Liver (tissue), 9 donors: Measurements from ENCODE around the gene PCDHGB4. TPM values are rescaled to one million over a fixed set of nuclear protein-coding genes. Genes with fewer than 3 reads are reported as not detected.
A peak's percentile ranks its signal among the peaks of the same experiment; 100 is the strongest.
"Not testable (repeated sequence)": the region's sequence is repeated elsewhere in the genome, so short reads cannot be mapped to it uniquely, and the experiment has no call there.

Experiments
- DNase-seq: peaks from one replicate; pipeline ENCODE4 v3.0.0-alpha.2; 2017; ENCODE audit warnings: low spot score
- H3K27ac ChIP-seq, 2 donors: one replicate each; pipeline ENCODE4 v1.7.0; 2013; ENCODE audit warnings: inconsistent platforms in 2 of 2, low read length in 2 of 2, control low read depth in 1 of 2, low read depth in 1 of 2, mild to moderate bottlenecking in 1 of 2
- H3K27me3 ChIP-seq, 4 donors: one replicate each; pipeline versions ENCODE4 v1.6.1 to v1.7.0; 2013; ENCODE audit warnings: low read length in 3 of 4, inconsistent platforms in 1 of 4, mild to moderate bottlenecking in 1 of 4, moderate library complexity in 1 of 4; ENCODE audit not compliant: control insufficient read depth in 4 of 4, insufficient read depth in 4 of 4
- H3K36me3 ChIP-seq, 4 donors: one replicate each; pipeline versions ENCODE4 v1.6.1 to v1.7.0; 2013; ENCODE audit warnings: low read length in 3 of 4, mild to moderate bottlenecking in 3 of 4, low read depth in 1 of 4, moderate library complexity in 1 of 4; ENCODE audit not compliant: control insufficient read depth in 4 of 4, insufficient read depth in 3 of 4
- H3K4me1 ChIP-seq, 4 donors: one replicate each; pipeline versions ENCODE4 v1.6.1 to v1.7.0; 2013; ENCODE audit warnings: low read length in 3 of 4, mild to moderate bottlenecking in 3 of 4, moderate library complexity in 1 of 4; ENCODE audit not compliant: control insufficient read depth in 4 of 4, insufficient read depth in 4 of 4
- H3K4me3 ChIP-seq, 3 donors: one replicate each; pipeline versions ENCODE4 v1.6.1 to v1.7.0; 2013; ENCODE audit warnings: low read length in 3 of 3, control low read depth in 1 of 3, low read depth in 1 of 3, mild to moderate bottlenecking in 1 of 3
- H3K9ac ChIP-seq, 2 donors: one replicate each; pipeline ENCODE4 v1.7.0; 2013; ENCODE audit warnings: low read length in 2 of 2, mild to moderate bottlenecking in 2 of 2, moderate library complexity in 2 of 2, control low read depth in 1 of 2, low read depth in 1 of 2
- H3K9me3 ChIP-seq, 4 donors: one replicate each; pipeline versions ENCODE4 v1.6.1 to v1.7.0; 2013; ENCODE audit warnings: low read length in 3 of 4; ENCODE audit not compliant: control insufficient read depth in 4 of 4
- EGR1 ChIP-seq, 2 donors: IDR thresholded peaks; 2 replicates each; pipeline ENCODE4 v1.6.1; 2016 to 2018; ENCODE audit warnings: antibody characterized with exemption in 2 of 2, low read depth in 2 of 2
- FOXA1 ChIP-seq: IDR thresholded peaks from 2 replicates; pipeline ENCODE4 v1.6.1; 2016; ENCODE audit warnings: antibody characterized with exemption
- FOXA2 ChIP-seq: IDR thresholded peaks from 2 replicates; pipeline ENCODE4 v1.6.1; 2016; ENCODE audit warnings: antibody characterized with exemption
- GABPA ChIP-seq, 2 donors: IDR thresholded peaks in 1 of 2; conservative IDR thresholded peaks in 1 of 2; 2 replicates each; pipeline ENCODE4 v1.6.1; 2016; ENCODE audit warnings: antibody characterized with exemption in 2 of 2, mild to moderate bottlenecking in 1 of 2, moderate library complexity in 1 of 2
- HNF4G ChIP-seq: IDR thresholded peaks from 2 replicates; pipeline ENCODE4 v1.6.1; 2016; ENCODE audit warnings: antibody characterized with exemption
- JUND ChIP-seq, 2 donors: IDR thresholded peaks; 2 replicates each; pipeline ENCODE4 v1.6.1; 2016; ENCODE audit warnings: antibody characterized with exemption in 2 of 2
- NR2F2 ChIP-seq: IDR thresholded peaks from 2 replicates; pipeline ENCODE4 v1.6.1; 2016; ENCODE audit warnings: antibody characterized with exemption
- RAD21 ChIP-seq, 2 donors: IDR thresholded peaks; 2 replicates each; pipeline ENCODE4 v1.6.1; 2016; ENCODE audit warnings: antibody characterized with exemption in 2 of 2, mild to moderate bottlenecking in 2 of 2
- RXRA ChIP-seq, 2 donors: IDR thresholded peaks; 2 replicates each; pipeline ENCODE4 v1.6.1; 2017 to 2018; ENCODE audit warnings: antibody characterized with exemption in 2 of 2, mild to moderate bottlenecking in 1 of 2
- SP1 ChIP-seq: IDR thresholded peaks from 2 replicates; pipeline ENCODE4 v1.6.1; 2018; ENCODE audit warnings: antibody characterized with exemption, mild to moderate bottlenecking
- TAF1 ChIP-seq: conservative IDR thresholded peaks from 2 replicates; pipeline ENCODE4 v1.6.1; 2016; ENCODE audit warnings: antibody characterized with exemption, mild to moderate bottlenecking
- WGBS: extraction: QIAGEN DNeasy Blood & Tissue Kit; methylation state at CpG from one replicate; pipeline ENCODE4 v1.1.7; 2013; 5-methylcytosine and 5-hydroxymethylcytosine counted together
- polyA plus RNA-seq, 2 donors: library from polyadenylated mRNA; stranded (reverse) in 1 of 2; unstranded in 1 of 2; fragments of 200-250 nt in 1 of 2; fragments of >200 nt in 1 of 2; fragmentation: Nextera tagmentation in 1 of 2; extraction: Ambion mirVana in 1 of 2; gene quantifications; one replicate each; pipeline versions ENCODE4 v1.2.1 to v1.2.3, GENCODE V29; 2013 to 2015
- total RNA-seq, 2 donors: library from RNA; depleted of rRNA; stranded (reverse); fragments of >200 nt; gene quantifications; one replicate each; pipeline ENCODE4 v1.2.3, GENCODE V29; 2014
- TF ChIP-seq, protein P1 (sequence below): IDR thresholded peaks from 2 replicates; pipeline ENCODE4 v1.6.1; 2016; ENCODE audit warnings: antibody characterized with exemption
- TF ChIP-seq, protein P2 (sequence below): fragments of 150-350 bp; IDR thresholded peaks from 2 replicates; pipeline ENCODE4 v1.5.1; 2017; ENCODE audit warnings: improper control_type of control experiment, low read depth, low read length; ENCODE audit not compliant: missing input control
- TF ChIP-seq, protein P3 (sequence below): IDR thresholded peaks from 2 replicates; pipeline ENCODE4 v1.6.1; 2016; ENCODE audit warnings: antibody characterized with exemption
- donor health status: healthy.
- donor health status: healthy.
- donor health status: healthy.
- donor health status: healthy.
- donor health status: healthy.

PCDHGB4 gene
- total and polyA plus RNA-seq, 4 donors, result 0.76 to 2.8 (median 1.6) TPM

DNA sequence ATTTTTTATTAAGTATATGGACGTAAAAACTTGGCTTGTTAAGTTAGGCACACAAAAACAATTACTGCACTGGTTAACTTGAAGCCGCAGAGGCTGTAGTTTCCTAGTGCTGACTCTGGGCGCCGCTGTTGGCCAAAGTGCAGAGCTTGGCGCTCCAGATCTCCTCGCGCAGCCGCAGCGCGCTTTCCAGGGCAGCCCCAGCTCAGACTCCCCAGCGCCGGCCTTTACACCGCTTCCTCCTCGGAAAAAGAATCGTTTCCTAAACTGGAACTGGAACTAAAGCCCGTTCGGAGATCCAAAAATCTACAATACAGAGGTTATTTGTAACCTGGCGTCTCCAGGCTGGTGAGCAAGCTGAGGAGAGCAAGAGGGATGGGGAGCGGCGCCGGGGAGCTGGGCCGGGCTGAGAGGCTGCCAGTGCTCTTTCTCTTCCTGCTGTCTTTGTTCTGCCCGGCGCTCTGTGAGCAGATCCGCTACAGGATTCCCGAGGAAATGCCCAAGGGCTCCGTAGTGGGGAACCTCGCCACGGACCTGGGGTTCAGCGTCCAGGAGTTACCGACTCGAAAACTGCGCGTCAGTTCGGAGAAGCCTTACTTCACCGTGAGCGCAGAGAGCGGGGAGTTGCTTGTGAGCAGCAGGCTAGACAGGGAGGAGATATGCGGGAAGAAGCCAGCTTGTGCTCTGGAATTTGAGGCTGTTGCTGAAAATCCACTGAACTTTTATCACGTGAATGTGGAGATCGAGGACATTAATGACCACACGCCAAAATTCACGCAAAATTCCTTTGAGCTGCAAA lies 10.5 kb downstream of the PCDHGB4 start, which contains the start of gene PCDHGB5:
Gene PCDHGB5 (plus strand): TSS at position 192 of the 796 bp plus-strand sequence. CDS start 181 bp downstream, at position 373.
- not testable (repeated sequence) for H3K4me1 ChIP-seq
- 7% methylated on average over 24 of the region's 43 CpGs for WGBS

DNA sequence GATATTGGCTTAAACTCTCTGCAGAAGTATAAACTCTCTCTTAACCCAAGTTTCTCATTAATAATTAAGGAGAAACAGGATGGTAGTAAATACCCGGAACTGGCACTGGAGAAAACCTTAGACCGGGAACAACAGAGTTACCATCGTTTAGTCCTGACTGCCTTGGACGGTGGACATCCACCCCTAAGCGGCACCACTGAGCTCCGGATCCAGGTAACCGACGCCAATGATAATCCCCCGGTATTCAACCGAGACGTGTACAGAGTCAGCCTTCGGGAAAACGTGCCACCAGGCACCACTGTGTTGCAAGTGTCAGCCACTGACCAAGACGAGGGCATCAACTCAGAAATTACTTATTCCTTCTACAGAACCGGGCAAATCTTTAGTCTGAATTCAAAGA lies 11.1 kb downstream of the PCDHGB4 start:
- no peak for DNase-seq
- WGBS, result 25% methylated on average over 15 of the region's 15 CpGs
- Histone ChIP-seq H3K9ac (no peak overlapping the region), H3K27me3 (peaks cover 0 to 3% (median 0%) of the 10 kb centered on the region in 4 donors), H3K9me3 (peaks cover 15 to 68% (median 35%) of the 10 kb centered on the region in 4 donors), H3K4me1 (peaks cover 0 to 4% (median 0%) of the 10 kb centered on the region in 4 donors), H3K36me3 (no peaks in the 10 kb centered on the region), H3K27ac (no peak overlapping the region), H3K4me3 (peak overlapping the region in 2 of 3 donors; percentile 41 to 54)
- TF ChIP-seq HNF4G (no peak), GABPA (IDR thresholded peaks at IDR 0.05 in 1 of 2, conservative IDR thresholded peaks at IDR 0.05 in 1 of 2) (no peak), EGR1 (IDR thresholded peaks at IDR 0.05; ENCODE audit: low read depth in 2 of 2) (no peak), RXRA (IDR thresholded peaks at IDR 0.05) (no peak), TAF1 (no peak), SP1 (no peak), FOXA2 (no peak), RAD21 (IDR thresholded peaks at IDR 0.05) (no peak), JUND (IDR thresholded peaks at IDR 0.05) (no peak)
- TF ChIP-seq, protein P1, sequence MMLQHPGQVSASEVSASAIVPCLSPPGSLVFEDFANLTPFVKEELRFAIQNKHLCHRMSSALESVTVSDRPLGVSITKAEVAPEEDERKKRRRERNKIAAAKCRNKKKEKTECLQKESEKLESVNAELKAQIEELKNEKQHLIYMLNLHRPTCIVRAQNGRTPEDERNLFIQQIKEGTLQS, result no peak

More for the DNA sequence above, 10.5 kb downstream of the PCDHGB4 start, which contains the start of gene PCDHGB5:
- H3K9ac ChIP-seq, H3K36me3 ChIP-seq, DNase-seq, H3K27me3 ChIP-seq, H3K27ac ChIP-seq: not testable (repeated sequence)
- peak within 1 kb of the TSS; percentile 41 to 54 (median 45) for H3K4me3 ChIP-seq
- H3K9me3 ChIP-seq, result peaks cover 20 to 67% (median 36%) of the 10 kb centered on the region in 4 donors
- TF ChIP-seq, protein P2, sequence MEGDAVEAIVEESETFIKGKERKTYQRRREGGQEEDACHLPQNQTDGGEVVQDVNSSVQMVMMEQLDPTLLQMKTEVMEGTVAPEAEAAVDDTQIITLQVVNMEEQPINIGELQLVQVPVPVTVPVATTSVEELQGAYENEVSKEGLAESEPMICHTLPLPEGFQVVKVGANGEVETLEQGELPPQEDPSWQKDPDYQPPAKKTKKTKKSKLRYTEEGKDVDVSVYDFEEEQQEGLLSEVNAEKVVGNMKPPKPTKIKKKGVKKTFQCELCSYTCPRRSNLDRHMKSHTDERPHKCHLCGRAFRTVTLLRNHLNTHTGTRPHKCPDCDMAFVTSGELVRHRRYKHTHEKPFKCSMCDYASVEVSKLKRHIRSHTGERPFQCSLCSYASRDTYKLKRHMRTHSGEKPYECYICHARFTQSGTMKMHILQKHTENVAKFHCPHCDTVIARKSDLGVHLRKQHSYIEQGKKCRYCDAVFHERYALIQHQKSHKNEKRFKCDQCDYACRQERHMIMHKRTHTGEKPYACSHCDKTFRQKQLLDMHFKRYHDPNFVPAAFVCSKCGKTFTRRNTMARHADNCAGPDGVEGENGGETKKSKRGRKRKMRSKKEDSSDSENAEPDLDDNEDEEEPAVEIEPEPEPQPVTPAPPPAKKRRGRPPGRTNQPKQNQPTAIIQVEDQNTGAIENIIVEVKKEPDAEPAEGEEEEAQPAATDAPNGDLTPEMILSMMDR, result peak; percentile 64
- TF ChIP-seq RAD21 (IDR thresholded peaks at IDR 0.05), result peak; percentile 68 to 73

DNA sequence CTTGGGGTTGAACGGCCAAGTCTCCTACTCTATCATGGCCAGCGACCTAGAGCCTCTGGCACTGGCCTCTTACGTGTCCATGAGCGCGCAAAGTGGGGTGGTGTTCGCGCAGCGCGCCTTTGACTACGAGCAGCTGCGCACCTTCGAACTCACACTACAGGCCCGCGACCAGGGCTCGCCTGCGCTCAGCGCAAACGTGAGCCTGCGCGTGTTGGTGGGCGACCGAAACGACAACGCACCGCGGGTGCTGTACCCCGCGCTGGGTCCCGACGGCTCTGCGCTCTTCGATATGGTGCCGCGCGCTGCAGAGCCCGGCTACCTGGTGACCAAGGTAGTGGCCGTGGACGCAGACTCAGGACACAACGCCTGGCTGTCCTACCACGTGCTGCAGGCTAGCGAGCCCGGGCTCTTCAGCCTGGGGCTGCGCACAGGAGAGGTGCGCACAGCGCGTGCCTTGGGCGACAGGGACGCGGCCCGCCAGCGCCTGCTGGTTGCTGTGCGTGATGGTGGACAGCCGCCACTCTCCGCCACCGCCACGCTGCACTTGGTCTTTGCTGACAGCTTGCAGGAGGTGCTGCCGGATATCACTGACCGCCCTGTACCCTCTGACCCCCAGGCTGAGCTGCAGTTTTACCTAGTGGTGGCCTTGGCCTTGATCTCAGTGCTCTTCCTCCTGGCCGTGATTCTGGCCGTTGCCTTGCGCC lies 12.2 kb downstream of the PCDHGB4 start:
- Histone ChIP-seq H3K4me1 (peaks cover 0 to 4% (median 0%) of the 10 kb centered on the region in 4 donors), H3K9me3 (peaks cover 16 to 67% (median 33%) of the 10 kb centered on the region in 4 donors), H3K27ac (no peak overlapping the region), H3K4me3 (peak overlapping the region in 2 of 3 donors; percentile 6 to 54), H3K36me3 (no peaks in the 10 kb centered on the region), H3K27me3 (peaks cover 0 to 3% (median 0%) of the 10 kb centered on the region in 4 donors), H3K9ac (no peak overlapping the region)
- no peak for DNase-seq
- WGBS, result 29% methylated on average over 61 of the region's 61 CpGs
- TF ChIP-seq HNF4G (no peak), JUND (IDR thresholded peaks at IDR 0.05) (no peak), RXRA (IDR thresholded peaks at IDR 0.05) (no peak), NR2F2 (no peak), FOXA1 (no peak)
- TF ChIP-seq, protein P1, result no peak
- TF ChIP-seq, protein P2, result no peak
- TF ChIP-seq, protein P3, sequence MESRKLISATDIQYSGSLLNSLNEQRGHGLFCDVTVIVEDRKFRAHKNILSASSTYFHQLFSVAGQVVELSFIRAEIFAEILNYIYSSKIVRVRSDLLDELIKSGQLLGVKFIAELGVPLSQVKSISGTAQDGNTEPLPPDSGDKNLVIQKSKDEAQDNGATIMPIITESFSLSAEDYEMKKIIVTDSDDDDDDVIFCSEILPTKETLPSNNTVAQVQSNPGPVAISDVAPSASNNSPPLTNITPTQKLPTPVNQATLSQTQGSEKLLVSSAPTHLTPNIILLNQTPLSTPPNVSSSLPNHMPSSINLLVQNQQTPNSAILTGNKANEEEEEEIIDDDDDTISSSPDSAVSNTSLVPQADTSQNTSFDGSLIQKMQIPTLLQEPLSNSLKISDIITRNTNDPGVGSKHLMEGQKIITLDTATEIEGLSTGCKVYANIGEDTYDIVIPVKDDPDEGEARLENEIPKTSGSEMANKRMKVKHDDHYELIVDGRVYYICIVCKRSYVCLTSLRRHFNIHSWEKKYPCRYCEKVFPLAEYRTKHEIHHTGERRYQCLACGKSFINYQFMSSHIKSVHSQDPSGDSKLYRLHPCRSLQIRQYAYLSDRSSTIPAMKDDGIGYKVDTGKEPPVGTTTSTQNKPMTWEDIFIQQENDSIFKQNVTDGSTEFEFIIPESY, result no peak
